ENCODE measurements around the gene EVI2B. TPM values are rescaled to one million over a fixed set of nuclear protein-coding genes. Genes with fewer than 3 reads are reported as not detected.

The EVI2B gene, protein sequence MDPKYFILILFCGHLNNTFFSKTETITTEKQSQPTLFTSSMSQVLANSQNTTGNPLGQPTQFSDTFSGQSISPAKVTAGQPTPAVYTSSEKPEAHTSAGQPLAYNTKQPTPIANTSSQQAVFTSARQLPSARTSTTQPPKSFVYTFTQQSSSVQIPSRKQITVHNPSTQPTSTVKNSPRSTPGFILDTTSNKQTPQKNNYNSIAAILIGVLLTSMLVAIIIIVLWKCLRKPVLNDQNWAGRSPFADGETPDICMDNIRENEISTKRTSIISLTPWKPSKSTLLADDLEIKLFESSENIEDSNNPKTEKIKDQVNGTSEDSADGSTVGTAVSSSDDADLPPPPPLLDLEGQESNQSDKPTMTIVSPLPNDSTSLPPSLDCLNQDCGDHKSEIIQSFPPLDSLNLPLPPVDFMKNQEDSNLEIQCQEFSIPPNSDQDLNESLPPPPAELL
- 1 to 10 TPM; 2.8 to 3.5 TPM for total RNA-seq
- polyA plus RNA-seq: 1 to 10 TPM; 4.0 to 5.8 TPM

DNA sequence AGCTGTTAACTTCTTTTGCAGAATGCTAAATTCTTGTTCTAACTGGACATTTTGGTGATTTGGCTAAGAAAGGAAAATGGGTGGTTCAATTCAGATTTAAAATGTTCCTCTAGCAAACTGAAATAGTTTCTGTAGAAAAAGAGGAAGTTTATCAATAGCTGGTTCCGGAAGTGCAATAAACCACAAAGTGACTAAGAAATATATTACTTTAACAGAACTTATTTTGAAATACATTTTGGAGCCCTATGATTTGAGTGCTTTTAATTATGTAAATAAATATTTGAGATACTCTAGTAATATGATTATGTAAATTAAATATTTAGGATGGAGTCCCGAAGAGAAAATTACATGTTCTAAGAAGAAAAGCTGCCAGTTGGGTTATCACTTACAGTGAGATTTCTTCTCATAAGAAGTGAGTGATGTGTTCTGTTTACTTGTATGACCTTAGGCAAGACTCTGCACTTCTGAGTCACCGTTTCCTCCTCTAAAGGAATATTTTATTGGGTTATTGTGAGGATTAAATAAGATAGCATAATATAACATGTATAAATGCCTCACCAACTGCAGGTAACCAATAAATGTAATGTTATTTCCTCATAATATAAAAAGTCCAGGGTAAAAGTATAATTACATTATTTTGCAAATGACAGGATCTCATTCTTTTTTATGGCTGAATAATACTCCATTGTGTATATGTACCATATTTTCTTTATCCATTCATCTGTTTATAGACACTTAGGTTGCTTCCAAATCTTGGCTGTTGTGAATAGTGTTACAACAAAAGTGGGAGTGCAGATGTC, at the start of gene EVI2B:
EVI2B (minus strand) TSS at position 73 of the 800 bp plus-strand sequence. CDS start 8,445 bp downstream, outside the sequence.
- Histone ChIP-seq H3K9ac (ENCODE audit: low read depth in 1 of 2, low read length in 2 of 2) (peak within 1 kb of the TSS in 1 of 2 donors; percentile 89), H3K9me3 (ENCODE audit: control insufficient read depth in 4 of 4, low read length in 3 of 4) (no peaks in the 10 kb centered on the region), H3K27ac (ENCODE audit: low read depth in 1 of 2, low read length in 2 of 2) (peak within 1 kb of the TSS; percentile 41 to 62), H3K36me3 (ENCODE audit: control insufficient read depth in 4 of 4, insufficient read depth in 3 of 4, low read depth in 1 of 4, low read length in 3 of 4) (no peaks in the 10 kb centered on the region), H3K4me3 (ENCODE audit: low read depth in 1 of 3, low read length in 3 of 3) (no peak within 1 kb of the TSS), H3K27me3 (ENCODE audit: control insufficient read depth in 4 of 4, insufficient read depth in 4 of 4, low read length in 3 of 4) (no peaks in the 10 kb centered on the region), H3K4me1 (ENCODE audit: control insufficient read depth in 4 of 4, insufficient read depth in 4 of 4, low read length in 3 of 4) (no peaks in the 10 kb centered on the region)
- TF ChIP-seq FOXA1 (IDR thresholded peaks at IDR 0.05): no peak
- TF ChIP-seq YY1 (IDR thresholded peaks at IDR 0.05): peak; percentile 10
- peak; percentile 47 to 54 for TF ChIP-seq JUND (IDR thresholded peaks at IDR 0.05)
- WGBS: 64% methylated on average over 3 of the region's 3 CpGs
- DNase-seq (ENCODE audit: low spot score): no peak

DNA sequence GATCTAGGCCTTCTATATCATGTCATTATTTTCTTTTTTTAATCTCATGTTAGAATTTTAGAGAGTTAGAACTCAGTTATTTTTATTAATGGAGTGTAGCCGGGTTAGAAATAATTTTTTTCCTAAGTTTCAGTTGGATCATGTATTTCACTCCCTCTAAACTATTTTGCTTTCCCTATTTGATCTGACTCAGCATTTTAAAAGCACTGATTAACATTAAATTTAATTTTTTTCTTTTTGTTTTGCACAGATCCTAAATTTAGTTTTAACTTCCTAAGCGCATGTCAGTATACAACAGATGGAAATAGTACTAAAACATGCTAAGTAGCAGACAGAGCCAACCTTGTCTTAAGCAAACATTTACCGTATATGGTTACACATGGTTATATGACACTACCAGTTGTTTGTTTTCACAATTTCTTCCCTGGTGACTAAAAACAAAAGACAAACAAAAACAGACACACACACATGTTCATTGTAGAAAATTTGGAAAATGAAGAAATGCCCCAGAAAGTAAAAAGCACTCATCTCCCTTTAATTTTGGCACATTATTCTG, 44.1 kb upstream of the EVI2B start:
- no peak for DNase-seq (ENCODE audit: low spot score)
- TF ChIP-seq, protein P1, sequence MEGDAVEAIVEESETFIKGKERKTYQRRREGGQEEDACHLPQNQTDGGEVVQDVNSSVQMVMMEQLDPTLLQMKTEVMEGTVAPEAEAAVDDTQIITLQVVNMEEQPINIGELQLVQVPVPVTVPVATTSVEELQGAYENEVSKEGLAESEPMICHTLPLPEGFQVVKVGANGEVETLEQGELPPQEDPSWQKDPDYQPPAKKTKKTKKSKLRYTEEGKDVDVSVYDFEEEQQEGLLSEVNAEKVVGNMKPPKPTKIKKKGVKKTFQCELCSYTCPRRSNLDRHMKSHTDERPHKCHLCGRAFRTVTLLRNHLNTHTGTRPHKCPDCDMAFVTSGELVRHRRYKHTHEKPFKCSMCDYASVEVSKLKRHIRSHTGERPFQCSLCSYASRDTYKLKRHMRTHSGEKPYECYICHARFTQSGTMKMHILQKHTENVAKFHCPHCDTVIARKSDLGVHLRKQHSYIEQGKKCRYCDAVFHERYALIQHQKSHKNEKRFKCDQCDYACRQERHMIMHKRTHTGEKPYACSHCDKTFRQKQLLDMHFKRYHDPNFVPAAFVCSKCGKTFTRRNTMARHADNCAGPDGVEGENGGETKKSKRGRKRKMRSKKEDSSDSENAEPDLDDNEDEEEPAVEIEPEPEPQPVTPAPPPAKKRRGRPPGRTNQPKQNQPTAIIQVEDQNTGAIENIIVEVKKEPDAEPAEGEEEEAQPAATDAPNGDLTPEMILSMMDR (IDR thresholded peaks at IDR 0.05; ENCODE audit: low read depth, low read length, missing input control): no peak
- TF ChIP-seq JUND (IDR thresholded peaks at IDR 0.05) (no peak), NR2F2 (IDR thresholded peaks at IDR 0.05) (no peak)
- TF ChIP-seq, protein P2, sequence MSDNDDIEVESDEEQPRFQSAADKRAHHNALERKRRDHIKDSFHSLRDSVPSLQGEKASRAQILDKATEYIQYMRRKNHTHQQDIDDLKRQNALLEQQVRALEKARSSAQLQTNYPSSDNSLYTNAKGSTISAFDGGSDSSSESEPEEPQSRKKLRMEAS (IDR thresholded peaks at IDR 0.05): no peak
- H3K27ac ChIP-seq (ENCODE audit: low read depth in 1 of 2, low read length in 2 of 2): no peak overlapping the region
- no peak overlapping the region for H3K9ac ChIP-seq (ENCODE audit: low read depth in 1 of 2, low read length in 2 of 2)
- H3K9me3 ChIP-seq (ENCODE audit: control insufficient read depth in 4 of 4, low read length in 3 of 4): no peaks in the 10 kb centered on the region
- WGBS: 85% methylated on average over 3 of the region's 3 CpGs
- no peaks in the 10 kb centered on the region for H3K27me3 ChIP-seq (ENCODE audit: control insufficient read depth in 4 of 4, insufficient read depth in 4 of 4, low read length in 3 of 4)
- no peak overlapping the region for H3K4me3 ChIP-seq (ENCODE audit: low read depth in 1 of 3, low read length in 3 of 3)
- peaks cover 0 to 29% (median 27%) of the 10 kb centered on the region in 4 donors for H3K36me3 ChIP-seq (ENCODE audit: control insufficient read depth in 4 of 4, insufficient read depth in 3 of 4, low read depth in 1 of 4, low read length in 3 of 4)
- no peaks in the 10 kb centered on the region for H3K4me1 ChIP-seq (ENCODE audit: control insufficient read depth in 4 of 4, insufficient read depth in 4 of 4, low read length in 3 of 4)

DNA sequence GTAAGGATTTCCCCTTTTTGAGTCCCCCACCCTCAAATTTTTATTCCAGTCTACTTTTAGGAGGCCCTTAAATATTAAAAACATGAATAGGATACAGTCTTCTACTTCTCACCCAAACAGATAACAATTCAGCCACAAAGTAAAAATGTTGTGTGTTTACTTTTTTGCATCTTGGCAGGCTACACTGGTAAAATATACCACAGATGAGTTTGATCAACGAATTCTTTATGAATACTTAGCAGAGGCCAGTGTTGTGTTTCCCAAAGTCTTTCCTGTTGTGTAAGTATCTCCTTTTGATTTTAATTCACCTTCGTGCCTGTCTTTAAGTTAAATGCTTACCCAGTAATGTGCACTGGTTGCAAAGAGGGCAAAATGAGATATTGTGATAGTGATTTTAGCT, 43.2 kb upstream of the EVI2B start:
- TF ChIP-seq, protein P3, sequence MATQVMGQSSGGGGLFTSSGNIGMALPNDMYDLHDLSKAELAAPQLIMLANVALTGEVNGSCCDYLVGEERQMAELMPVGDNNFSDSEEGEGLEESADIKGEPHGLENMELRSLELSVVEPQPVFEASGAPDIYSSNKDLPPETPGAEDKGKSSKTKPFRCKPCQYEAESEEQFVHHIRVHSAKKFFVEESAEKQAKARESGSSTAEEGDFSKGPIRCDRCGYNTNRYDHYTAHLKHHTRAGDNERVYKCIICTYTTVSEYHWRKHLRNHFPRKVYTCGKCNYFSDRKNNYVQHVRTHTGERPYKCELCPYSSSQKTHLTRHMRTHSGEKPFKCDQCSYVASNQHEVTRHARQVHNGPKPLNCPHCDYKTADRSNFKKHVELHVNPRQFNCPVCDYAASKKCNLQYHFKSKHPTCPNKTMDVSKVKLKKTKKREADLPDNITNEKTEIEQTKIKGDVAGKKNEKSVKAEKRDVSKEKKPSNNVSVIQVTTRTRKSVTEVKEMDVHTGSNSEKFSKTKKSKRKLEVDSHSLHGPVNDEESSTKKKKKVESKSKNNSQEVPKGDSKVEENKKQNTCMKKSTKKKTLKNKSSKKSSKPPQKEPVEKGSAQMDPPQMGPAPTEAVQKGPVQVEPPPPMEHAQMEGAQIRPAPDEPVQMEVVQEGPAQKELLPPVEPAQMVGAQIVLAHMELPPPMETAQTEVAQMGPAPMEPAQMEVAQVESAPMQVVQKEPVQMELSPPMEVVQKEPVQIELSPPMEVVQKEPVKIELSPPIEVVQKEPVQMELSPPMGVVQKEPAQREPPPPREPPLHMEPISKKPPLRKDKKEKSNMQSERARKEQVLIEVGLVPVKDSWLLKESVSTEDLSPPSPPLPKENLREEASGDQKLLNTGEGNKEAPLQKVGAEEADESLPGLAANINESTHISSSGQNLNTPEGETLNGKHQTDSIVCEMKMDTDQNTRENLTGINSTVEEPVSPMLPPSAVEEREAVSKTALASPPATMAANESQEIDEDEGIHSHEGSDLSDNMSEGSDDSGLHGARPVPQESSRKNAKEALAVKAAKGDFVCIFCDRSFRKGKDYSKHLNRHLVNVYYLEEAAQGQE (IDR thresholded peaks at IDR 0.05): no peak
- TF ChIP-seq HNF4G (IDR thresholded peaks at IDR 0.05) (no peak), TAF1 (conservative IDR thresholded peaks at IDR 0.05) (no peak), GABPA (IDR thresholded peaks at IDR 0.05 in 1 of 2, conservative IDR thresholded peaks at IDR 0.05 in 1 of 2) (no peak), EGR1 (IDR thresholded peaks at IDR 0.05; ENCODE audit: low read depth in 2 of 2) (no peak), SP1 (IDR thresholded peaks at IDR 0.05) (no peak), NR2F2 (IDR thresholded peaks at IDR 0.05) (no peak), JUND (IDR thresholded peaks at IDR 0.05) (no peak)
- Histone ChIP-seq H3K27me3 (ENCODE audit: control insufficient read depth in 4 of 4, insufficient read depth in 4 of 4, low read length in 3 of 4) (no peaks in the 10 kb centered on the region), H3K27ac (ENCODE audit: low read depth in 1 of 2, low read length in 2 of 2) (no peak overlapping the region), H3K36me3 (ENCODE audit: control insufficient read depth in 4 of 4, insufficient read depth in 3 of 4, low read depth in 1 of 4, low read length in 3 of 4) (peaks cover 0 to 31% (median 23%) of the 10 kb centered on the region in 4 donors), H3K9me3 (ENCODE audit: control insufficient read depth in 4 of 4, low read length in 3 of 4) (no peaks in the 10 kb centered on the region), H3K4me3 (ENCODE audit: low read depth in 1 of 3, low read length in 3 of 3) (no peak overlapping the region), H3K9ac (ENCODE audit: low read depth in 1 of 2, low read length in 2 of 2) (no peak overlapping the region), H3K4me1 (ENCODE audit: control insufficient read depth in 4 of 4, insufficient read depth in 4 of 4, low read length in 3 of 4) (no peaks in the 10 kb centered on the region)
- no peak for DNase-seq (ENCODE audit: low spot score)
- WGBS: 80% methylated on average over 2 of the region's 2 CpGs

Measured in liver (tissue), 9 donors.